HCT116 (cell line): ENCODE results near the gene OR10J4.

Source experiments
- CTCF ChIP-seq, 3 experiments: fragments of 200-600 bp in 1 of 3; sonication (generic) in 1 of 3; IDR thresholded peaks in 2 of 3; conservative IDR thresholded peaks in 1 of 3; 2 replicates each; pipeline ENCODE4 v1.5.1; 2012 to 2017; ENCODE audit warnings: low read depth in 2 of 3, low read length in 2 of 3, antibody characterized with exemption in 1 of 3, borderline replicate concordance in 1 of 3, control low read depth in 1 of 3, mild to moderate bottlenecking in 1 of 3, mixed read lengths in 1 of 3, mixed run types in 1 of 3, moderate library complexity in 1 of 3; ENCODE audit not compliant: insufficient read depth in 1 of 3
- EGR1 ChIP-seq: IDR thresholded peaks from 2 replicates; pipeline ENCODE4 v1.6.1; 2012; ENCODE audit warnings: low read depth
- EZH2 ChIP-seq: fragments of 200-600 bp; sonication (generic); IDR thresholded peaks from 2 replicates; pipeline ENCODE4 v1.6.1; 2017; ENCODE audit warnings: antibody characterized with exemption, mixed run types
- JUND ChIP-seq: IDR thresholded peaks from 2 replicates; pipeline ENCODE4 v1.6.1; 2012
- POLR2A ChIP-seq: IDR thresholded peaks from 2 replicates; pipeline ENCODE4 v1.7.0; 2011; ENCODE audit warnings: borderline replicate concordance; ENCODE audit not compliant: insufficient read depth, insufficient read length; ENCODE audit errors: extremely low read depth
- POLR2AphosphoS5 ChIP-seq: IDR thresholded peaks from 2 replicates; pipeline ENCODE4 v1.6.1; 2011; ENCODE audit warnings: mild to moderate bottlenecking, low read depth, low read length, moderate library complexity
- RAD21 ChIP-seq: IDR thresholded peaks from 2 replicates; pipeline ENCODE4 v1.6.1; 2012; ENCODE audit warnings: low read depth, mild to moderate bottlenecking
- SP1 ChIP-seq: IDR thresholded peaks from 2 replicates; pipeline ENCODE4 v1.6.1; 2012; ENCODE audit warnings: low read depth
- TF ChIP-seq, protein P1 (sequence below): IDR thresholded peaks from 2 replicates; pipeline ENCODE4 v1.6.1; 2012

DNA sequence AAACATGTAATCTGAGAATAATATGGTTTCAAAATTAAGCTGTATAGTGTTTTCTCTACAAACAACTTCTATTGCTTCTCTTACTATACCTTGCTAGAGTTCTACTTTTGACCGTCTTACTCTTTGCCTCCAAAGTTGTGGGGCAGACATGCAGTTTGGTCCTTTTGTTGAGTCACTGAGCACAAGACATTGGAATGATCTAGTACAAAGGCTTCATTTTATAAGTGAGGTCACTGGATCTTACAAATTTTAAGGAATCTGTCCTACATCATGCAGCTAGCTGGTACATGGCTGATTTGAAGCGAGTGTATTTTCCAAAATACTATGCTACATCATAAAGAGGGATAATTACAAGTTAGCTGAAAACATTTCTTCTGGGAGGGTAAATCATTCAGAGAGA lies 36.3 kb downstream of the OR10J4 start:
- TF ChIP-seq CTCF (IDR thresholded peaks at IDR 0.05 in 2 of 3, conservative IDR thresholded peaks at IDR 0.05 in 1 of 3; ENCODE audit: borderline replicate concordance in 1 of 3, insufficient read depth in 1 of 3, low read depth in 2 of 3, low read length in 2 of 3): no peak
- TF ChIP-seq POLR2A: no peak
- no peak for TF ChIP-seq EGR1
- no peak for TF ChIP-seq EZH2
- no peak for TF ChIP-seq JUND
- no peak for TF ChIP-seq POLR2AphosphoS5
- TF ChIP-seq RAD21: no peak
- TF ChIP-seq SP1: no peak
- TF ChIP-seq, protein P1, sequence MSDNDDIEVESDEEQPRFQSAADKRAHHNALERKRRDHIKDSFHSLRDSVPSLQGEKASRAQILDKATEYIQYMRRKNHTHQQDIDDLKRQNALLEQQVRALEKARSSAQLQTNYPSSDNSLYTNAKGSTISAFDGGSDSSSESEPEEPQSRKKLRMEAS: no peak
